Epithelial cell of esophagus (primary cell): ENCODE measurements around the gene TXK.
A peak's percentile ranks its signal among the peaks of the same experiment; 100 is the strongest.

Experiments used
- DNase-seq: peaks from one replicate; pipeline ENCODE4 v3.0.0; 2010; ENCODE audit warnings: low read depth
- H3K4me3 ChIP-seq: 2 replicates; pipeline ENCODE4 v1.5.1; 2011; ENCODE audit warnings: mild to moderate bottlenecking, low read length, control low read depth
- CTCF ChIP-seq: IDR thresholded peaks from 2 replicates; pipeline ENCODE4 v1.5.1; 2011; ENCODE audit warnings: low read depth, mild to moderate bottlenecking, low read length, control low read depth, inconsistent platforms; ENCODE audit not compliant: insufficient read depth; ENCODE audit errors: missing control alignments

TXK gene

DNA sequence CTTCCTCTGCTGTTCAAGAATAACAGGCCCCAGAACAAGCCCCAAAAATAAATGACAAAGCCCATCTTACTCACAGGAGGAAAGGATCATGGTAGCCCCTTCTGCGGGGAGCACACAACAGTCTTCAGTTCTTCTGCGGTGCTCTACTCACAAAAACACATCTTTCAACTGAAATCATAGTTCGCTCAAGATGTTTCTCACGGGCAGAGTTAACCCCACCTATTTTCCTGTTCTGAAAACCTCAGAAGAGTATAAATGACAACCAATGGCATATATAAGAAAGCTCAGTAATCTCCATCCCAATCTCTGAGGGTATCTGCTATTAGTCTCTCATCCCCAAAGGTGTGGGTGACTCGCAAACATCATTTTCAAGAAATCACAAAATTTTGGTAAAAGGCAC, at the start of gene TXK:
Gene TXK (minus strand): TSS at position 170 of the 400 bp plus-strand sequence. CDS start 80 bp downstream, at position 90.
- no peak for DNase-seq
- TF ChIP-seq CTCF = no peak
- no peak within 1 kb of the TSS for H3K4me3 ChIP-seq

DNA sequence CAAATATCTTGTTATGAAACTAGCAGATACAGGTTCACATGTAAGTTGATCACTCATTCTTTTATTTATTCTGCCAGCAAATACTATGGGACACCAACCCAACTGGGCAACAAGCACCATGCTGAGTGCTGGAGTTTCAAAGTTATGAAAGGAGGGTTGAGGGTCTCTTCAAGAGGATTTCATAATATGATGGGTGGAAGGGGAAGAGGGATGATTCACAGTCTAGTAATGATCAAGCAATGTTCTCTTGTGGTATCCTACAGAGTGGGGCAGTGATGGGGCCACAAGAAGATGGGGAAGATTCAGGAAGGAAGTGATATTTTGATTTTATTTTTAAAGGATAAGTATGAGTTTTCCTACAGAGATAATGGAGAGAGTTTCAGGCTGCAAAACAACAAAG, 46.2 kb upstream of the TXK start:
- H3K4me3 ChIP-seq = no peak overlapping the region
- no peak for TF ChIP-seq CTCF
- DNase-seq = no peak

GRCh38 chr4:48178931-48179330, 44.9 kb upstream of the TXK start:
- TF ChIP-seq CTCF = no peak
- no peak overlapping the region for H3K4me3 ChIP-seq

GRCh38 chr4:48175806-48176205, 41.8 kb upstream of the TXK start:
- TF ChIP-seq CTCF = no peak
- no peak overlapping the region for H3K4me3 ChIP-seq
- peak; percentile 34 for DNase-seq

More at GRCh38 chr4:48178931-48179330, 44.9 kb upstream of the TXK start:
- DNase-seq = no peak

- no peak overlapping the region for H3K4me3 ChIP-seq
- no peak for TF ChIP-seq CTCF
- DNase-seq = no peak
Measured at GRCh38 chr4:48175328-48175727, 41.3 kb upstream of the TXK start.

GRCh38 chr4:48173056-48173991, 39.3 kb upstream of the TXK start:
- H3K4me3 ChIP-seq = no peak overlapping the region
- peak; percentile 81 for DNase-seq
- TF ChIP-seq CTCF = no peak
